Ascending aorta (tissue), 2 donors: ENCODE measurements around the gene DNER. TPM values are rescaled to one million over a fixed set of nuclear protein-coding genes. Genes with fewer than 3 reads are reported as not detected.

ENCODE experiments used
- DNase-seq, 2 donors: peaks; one replicate each; pipeline ENCODE4 v3.0.0-alpha.2; 2019; ENCODE audit warnings: low spot score in 2 of 2
- H3K27ac ChIP-seq, 2 donors: fragments of 200-600 bp; sonication (generic); one replicate each; pipeline ENCODE4 v1.5.1; 2016 to 2017; ENCODE audit warnings: mild to moderate bottlenecking in 1 of 2
- H3K27me3 ChIP-seq: fragments of 200-600 bp; sonication (generic); one replicate; pipeline ENCODE4 v1.5.1; 2017
- H3K36me3 ChIP-seq, 2 donors: fragments of 200-600 bp; sonication (generic); one replicate each; pipeline ENCODE4 v1.5.1; 2016
- H3K4me1 ChIP-seq, 2 donors: fragments of 200-600 bp; sonication (generic); one replicate each; pipeline ENCODE4 v1.5.1; 2016 to 2017; ENCODE audit warnings: mild to moderate bottlenecking in 1 of 2
- H3K4me3 ChIP-seq, 2 donors: fragments of 200-600 bp; sonication (generic); one replicate each; pipeline ENCODE4 v1.5.1; 2016 to 2017; ENCODE audit warnings: mild to moderate bottlenecking in 1 of 2
- H3K9me3 ChIP-seq, 2 donors: fragments of 200-600 bp; sonication (generic); one replicate each; pipeline ENCODE4 v1.5.1; 2016
- CTCF ChIP-seq, 3 experiments: fragments of 200-600 bp in 2 of 3; fragments of 450-650 bp in 1 of 3; sonication (generic) in 2 of 3; IDR thresholded peaks; one replicate each; pipeline ENCODE4 v1.5.1; 2016 to 2019; ENCODE audit warnings: antibody characterized with exemption in 3 of 3, mild to moderate bottlenecking in 1 of 3, moderate library complexity in 1 of 3
- intact Hi-C: fragments of 100-400 bp; cut with DNase I; formaldehyde crosslinking; loops from one replicate; pipeline ENCODE4 v1.15.1; 2023
- total RNA-seq: library from RNA; depleted of rRNA; stranded (reverse); fragments of >200 nt; gene quantifications from one replicate; pipeline ENCODE4 v1.1.0, GENCODE V29; 2016

Gene DNER
- total RNA-seq, 1 donor from 2014 or later: 1.2 TPM

DNA sequence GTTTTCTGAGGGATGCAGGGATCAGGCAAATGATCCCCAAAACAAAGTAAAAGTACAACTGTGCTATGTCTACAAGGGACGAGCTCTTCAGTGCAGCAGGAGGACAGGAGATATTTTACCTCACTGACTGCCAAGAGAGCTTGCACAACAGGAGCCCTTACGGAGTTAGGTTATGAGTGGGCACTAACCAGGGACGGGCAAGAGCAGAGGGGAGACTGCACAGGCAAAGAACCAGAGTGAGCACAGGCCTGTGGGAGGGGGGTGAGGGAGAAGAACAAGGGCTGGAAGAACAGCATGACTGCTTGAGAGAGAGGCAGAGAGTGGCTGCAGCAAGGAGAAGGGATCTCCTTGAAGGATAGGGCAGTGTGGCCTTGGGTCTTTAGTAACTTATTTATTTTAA, 342.1 kb downstream of the DNER start:
- no peak for DNase-seq
- Histone ChIP-seq H3K36me3 (no peaks in the 10 kb centered on the region), H3K4me3 (no peak overlapping the region), H3K27ac (no peak overlapping the region), H3K4me1 (peaks cover 0 to 10% of the 10 kb centered on the region in 2 donors), H3K27me3 (no peaks in the 10 kb centered on the region), H3K9me3 (peaks cover 0 to 9% of the 10 kb centered on the region in 2 donors)
- intact Hi-C loops: no loop called here
- TF ChIP-seq CTCF (IDR thresholded peaks at IDR 0.05): no peak

DNA sequence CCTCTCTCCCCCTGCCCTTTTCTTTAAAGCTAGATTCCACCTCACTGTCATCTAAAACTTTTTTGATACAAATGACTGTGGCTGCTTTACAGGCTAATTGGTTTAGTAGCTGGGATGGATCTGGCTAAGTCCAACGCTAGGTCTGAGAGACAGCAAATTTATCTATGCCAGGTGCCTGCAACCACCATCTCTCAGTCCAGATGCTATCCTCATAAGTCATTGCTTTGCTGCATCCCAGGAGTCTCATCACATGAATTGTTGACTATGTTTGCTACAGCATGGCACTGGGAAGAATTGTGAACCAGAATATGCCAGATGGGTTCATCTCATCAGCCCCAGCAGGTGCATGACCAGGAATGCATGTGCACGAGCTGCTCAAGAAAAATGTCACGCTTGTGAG, 343.3 kb downstream of the DNER start:
- no peak overlapping the region for H3K27ac ChIP-seq
- no peak overlapping the region for H3K4me3 ChIP-seq
- DNase-seq: no peak
- no peak for TF ChIP-seq CTCF (IDR thresholded peaks at IDR 0.05)
- no peaks in the 10 kb centered on the region for H3K27me3 ChIP-seq
- intact Hi-C loops: no loop called here
- peaks cover 0 to 10% of the 10 kb centered on the region in 2 donors for H3K4me1 ChIP-seq
- H3K9me3 ChIP-seq: peaks cover 0 to 9% of the 10 kb centered on the region in 2 donors
- peaks cover 0 to 3% of the 10 kb centered on the region in 2 donors for H3K36me3 ChIP-seq

GRCh38 chr2:229370509-229370908, 343.8 kb downstream of the DNER start:
- Histone ChIP-seq H3K4me1 (peaks cover 0 to 10% of the 10 kb centered on the region in 2 donors), H3K9me3 (peaks cover 0 to 9% of the 10 kb centered on the region in 2 donors), H3K27me3 (no peaks in the 10 kb centered on the region), H3K4me3 (no peak overlapping the region), H3K27ac (peak overlapping the region; percentile 30 to 54), H3K36me3 (peaks cover 0 to 5% of the 10 kb centered on the region in 2 donors)
- intact Hi-C loops: no loop called here
- no peak for TF ChIP-seq CTCF (IDR thresholded peaks at IDR 0.05)
- no peak for DNase-seq

- H3K27ac ChIP-seq: peak overlapping the region; percentile 10 to 46
Observed at GRCh38 chr2:229363185-229363814, 351.1 kb downstream of the DNER start.

GRCh38 chr2:229350883-229351282, 363.5 kb downstream of the DNER start:
- Histone ChIP-seq H3K36me3 (peaks cover 0 to 4% of the 10 kb centered on the region in 2 donors), H3K27ac (no peak overlapping the region), H3K4me3 (no peak overlapping the region), H3K4me1 (no peaks in the 10 kb centered on the region), H3K9me3 (no peaks in the 10 kb centered on the region), H3K27me3 (no peaks in the 10 kb centered on the region)
- DNase-seq: no peak
- intact Hi-C loops: no loop called here
- TF ChIP-seq CTCF (IDR thresholded peaks at IDR 0.05): peak in 1 of 3 experiments; percentile 34

More at GRCh38 chr2:229363185-229363814, 351.1 kb downstream of the DNER start:
- TF ChIP-seq CTCF (IDR thresholded peaks at IDR 0.05): no peak
- H3K4me1 ChIP-seq: peaks cover 0 to 4% of the 10 kb centered on the region in 2 donors
- H3K9me3 ChIP-seq: peaks cover 0 to 3% of the 10 kb centered on the region in 2 donors
- peaks cover 0 to 5% of the 10 kb centered on the region in 2 donors for H3K36me3 ChIP-seq
- H3K27me3 ChIP-seq: no peaks in the 10 kb centered on the region
- no peak for DNase-seq
- intact Hi-C loops: no loop called here
- H3K4me3 ChIP-seq: no peak overlapping the region
